AG04450 (cell line): ENCODE data around the gene ABCB10. TPM values are rescaled to one million over a fixed set of nuclear protein-coding genes. Genes with fewer than 3 reads are reported as not detected.

Source experiments
- CTCF ChIA-PET: fragments of 300-600, 350-600 bp; formaldehyde crosslinking; extraction: SDS; loops from one replicate; lab custom pipeline; 2022; ENCODE audit warnings: antibody characterized with exemption, inconsistent platforms; lab: Charles Lee
- POLR2A ChIA-PET: fragments of 350-600 bp; formaldehyde crosslinking; extraction: SDS; loops from one replicate; lab custom pipeline; 2021; ENCODE audit warnings: antibody characterized with exemption, inconsistent platforms; lab: Yijun Ruan, JAX
- DNase-seq: peaks from one replicate; pipeline ENCODE4 v3.0.0-alpha.2; 2011; ENCODE audit warnings: low read depth, low spot score
- H3K27ac ChIP-seq: one replicate; pipeline ENCODE4 v1.5.1; 2012; ENCODE audit warnings: low read depth, low read length, control low read depth
- H3K27me3 ChIP-seq: one replicate; pipeline ENCODE4 v1.6.0; 2012; ENCODE audit warnings: low read length; ENCODE audit not compliant: control insufficient read depth, insufficient read depth
- H3K4me3 ChIP-seq: 2 replicates; pipeline ENCODE4 v1.5.1; 2011; ENCODE audit warnings: mild to moderate bottlenecking, low read depth, low read length, control low read depth
- H3K9me3 ChIP-seq: 2 replicates; pipeline ENCODE4 v1.5.1; 2012; ENCODE audit warnings: low read length; ENCODE audit not compliant: control insufficient read depth, insufficient read depth
- polyA plus RNA-seq: library from polyadenylated mRNA; depleted of rRNA; stranded (reverse); fragments of >200 nt; gene quantifications from 2 replicates; pipeline ENCODE4 v1.2.3, GENCODE V29; 2011; rRNA removed
- small RNA-seq: library from RNA; depleted of rRNA; stranded (forward); fragments of <200 nt; gene quantifications from one replicate; pipeline ENCODE3, GENCODE V24; 2012; ENCODE audit warnings: low read depth; ENCODE audit not compliant: insufficient read length
- TF ChIP-seq, protein P1 (sequence below): IDR thresholded peaks from 2 replicates; pipeline ENCODE4 v1.5.1; 2011; ENCODE audit warnings: low read depth, low read length, control low read depth, inconsistent platforms

ABCB10 gene
- polyA plus RNA-seq, 1 experiment: 10.3 TPM

- Histone ChIP-seq H3K27ac (no peak overlapping the region), H3K4me3 (no peak overlapping the region), H3K27me3 (no peaks in the 10 kb centered on the region), H3K9me3 (no peaks in the 10 kb centered on the region)
- DNase-seq: no peak
- ChIA-PET CTCF (interaction anchor here (6.1 kb wide), 1 partner anchor 11 kb away, joined by 42 read pairs; no protein-coding TSS in a partner anchor), POLR2A (no interaction called here)
- TF ChIP-seq, protein P1, sequence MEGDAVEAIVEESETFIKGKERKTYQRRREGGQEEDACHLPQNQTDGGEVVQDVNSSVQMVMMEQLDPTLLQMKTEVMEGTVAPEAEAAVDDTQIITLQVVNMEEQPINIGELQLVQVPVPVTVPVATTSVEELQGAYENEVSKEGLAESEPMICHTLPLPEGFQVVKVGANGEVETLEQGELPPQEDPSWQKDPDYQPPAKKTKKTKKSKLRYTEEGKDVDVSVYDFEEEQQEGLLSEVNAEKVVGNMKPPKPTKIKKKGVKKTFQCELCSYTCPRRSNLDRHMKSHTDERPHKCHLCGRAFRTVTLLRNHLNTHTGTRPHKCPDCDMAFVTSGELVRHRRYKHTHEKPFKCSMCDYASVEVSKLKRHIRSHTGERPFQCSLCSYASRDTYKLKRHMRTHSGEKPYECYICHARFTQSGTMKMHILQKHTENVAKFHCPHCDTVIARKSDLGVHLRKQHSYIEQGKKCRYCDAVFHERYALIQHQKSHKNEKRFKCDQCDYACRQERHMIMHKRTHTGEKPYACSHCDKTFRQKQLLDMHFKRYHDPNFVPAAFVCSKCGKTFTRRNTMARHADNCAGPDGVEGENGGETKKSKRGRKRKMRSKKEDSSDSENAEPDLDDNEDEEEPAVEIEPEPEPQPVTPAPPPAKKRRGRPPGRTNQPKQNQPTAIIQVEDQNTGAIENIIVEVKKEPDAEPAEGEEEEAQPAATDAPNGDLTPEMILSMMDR: no peak
Observed at GRCh38 chr1:229471175-229471574, 87.3 kb downstream of the ABCB10 start.

- Histone ChIP-seq H3K9me3 (no peaks in the 10 kb centered on the region), H3K27me3 (no peaks in the 10 kb centered on the region), H3K4me3 (no peak overlapping the region), H3K27ac (no peak overlapping the region)
- CTCF ChIA-PET: interaction anchor here (6.1 kb wide), 1 partner anchor 12 kb away, joined by 42 read pairs; no protein-coding TSS in a partner anchor
- no peak for DNase-seq
- TF ChIP-seq, protein P1: no peak
- POLR2A ChIA-PET: no interaction called here
Observed at GRCh38 chr1:229470406-229471043, 88.0 kb downstream of the ABCB10 start.

- no peak overlapping the region for H3K27ac ChIP-seq
- no peak for DNase-seq
- ChIA-PET POLR2A (no interaction called here), CTCF (interaction anchor here (0.8 to 6.1 kb wide), 3 partner anchors 11 to 212 kb away, joined by 3 to 42 read pairs (median 4); no protein-coding TSS in a partner anchor)
- H3K9me3 ChIP-seq: no peaks in the 10 kb centered on the region
- TF ChIP-seq, protein P1: no peak
- no peak overlapping the region for H3K4me3 ChIP-seq
- no peaks in the 10 kb centered on the region for H3K27me3 ChIP-seq
Observed at GRCh38 chr1:229466887-229467286, 91.6 kb downstream of the ABCB10 start.

Small RNAs within 50 kb of the gene (small RNA-seq; reads per million reads assigned to genes)
- gene HMGN2P19: not detected
- not detected for gene RNA5SP78
- not detected for gene RNU4-21P

Other genes with a start within 250 kb of the ABCB10 start
- 3.2 and 4.3 TPM in 2 replicates for gene CCSAP, start 215.7 kb downstream of the ABCB10 start, polyA plus RNA-seq
- not detected in 2 replicates for gene ACTA1, start 124.6 kb downstream of the ABCB10 start, polyA plus RNA-seq
- 27.3 and 29.6 TPM in 2 replicates for gene NUP133, start 50.4 kb downstream of the ABCB10 start, polyA plus RNA-seq
- gene TAF5L, start 67.4 kb upstream of the ABCB10 start, polyA plus RNA-seq: 17.3 and 17.9 TPM in 2 replicates
- gene URB2, start 67.5 kb upstream of the ABCB10 start, polyA plus RNA-seq: 6.2 and 6.4 TPM in 2 replicates